Natural killer cell (primary cell): ENCODE results near the gene CKAP4. TPM values are rescaled to one million over a fixed set of nuclear protein-coding genes. Genes with fewer than 3 reads are reported as not detected.

Source experiments
- ATAC-seq, 3 donors: fragments of 150-1000 bp in 2 of 3; fragments of 200-7000 bp in 1 of 3; cut with Tn5 transposase; 1 replicate in 1 of 3; 2 replicates in 2 of 3; pipeline ENCODE4 v1.10.0; 2021; ENCODE audit warnings: mild to moderate bottlenecking in 2 of 3, moderate library complexity in 2 of 3
- DNase-seq, 2 donors: peaks; one replicate each; pipeline versions ENCODE4 v3.0.0 to v3.0.0-alpha.2; 2013 to 2021; ENCODE audit warnings: mixed read lengths in 1 of 2
- H3K27ac ChIP-seq: one replicate; pipeline ENCODE4 v1.5.1; 2013; ENCODE audit warnings: mild to moderate bottlenecking, low read length
- H3K27me3 ChIP-seq: one replicate; pipeline ENCODE4 v1.6.1; 2013; ENCODE audit warnings: low read length; ENCODE audit not compliant: control insufficient read depth, insufficient read depth
- H3K36me3 ChIP-seq: one replicate; pipeline ENCODE4 v1.6.1; 2013; ENCODE audit warnings: low read length; ENCODE audit not compliant: control insufficient read depth, insufficient read depth
- H3K4me1 ChIP-seq: one replicate; pipeline ENCODE4 v1.6.1; 2013; ENCODE audit warnings: low read length; ENCODE audit not compliant: control insufficient read depth, insufficient read depth
- H3K4me3 ChIP-seq: one replicate; pipeline ENCODE4 v1.5.1; 2013; ENCODE audit warnings: low read length
- H3K9me3 ChIP-seq: one replicate; pipeline ENCODE4 v1.6.1; 2013; ENCODE audit warnings: low read length; ENCODE audit not compliant: control insufficient read depth, insufficient read depth
- H3K27ac Mint-ChIP-seq, 2 donors: one replicate each; pipeline ENCODE4 v1.8.0; 2022; ENCODE audit warnings: mild to moderate bottlenecking in 2 of 2, mixed read lengths in 2 of 2, moderate library complexity in 1 of 2
- H3K27me3 Mint-ChIP-seq, 2 donors: one replicate each; pipeline ENCODE4 v1.8.0; 2022; ENCODE audit warnings: low read depth in 2 of 2, mixed read lengths in 2 of 2
- H3K36me3 Mint-ChIP-seq: one replicate; pipeline ENCODE4 v1.8.0; 2022; ENCODE audit warnings: mixed read lengths
- H3K4me1 Mint-ChIP-seq, 2 donors: one replicate each; pipeline ENCODE4 v1.8.0; 2022; ENCODE audit warnings: mixed read lengths in 2 of 2
- H3K4me3 Mint-ChIP-seq: one replicate; pipeline ENCODE4 v1.8.0; 2022; ENCODE audit warnings: mild to moderate bottlenecking, moderate library complexity, mixed read lengths
- H3K9me3 Mint-ChIP-seq, 2 donors: one replicate each; pipeline ENCODE4 v1.8.0; 2022; ENCODE audit warnings: mixed read lengths in 2 of 2
- WGBS: methylation state at CpG from one replicate; pipeline ENCODE4 v1.1.7; 2013; ENCODE audit warnings: missing lambda C conversion rate; ENCODE audit not compliant: insufficient coverage; 5-methylcytosine and 5-hydroxymethylcytosine counted together
- intact Hi-C: fragments of 100-400 bp; cut with micrococcal nuclease; formaldehyde crosslinking; loops from one replicate; pipeline ENCODE4 v1.14.2; 2022
- total RNA-seq, 4 donors: library from RNA; stranded (reverse); fragments of 120-200 nt in 1 of 4; gene quantifications; one replicate each; pipeline versions ENCODE4 v1.2.3 to v1.2.4, GENCODE V29; 2013 to 2022
- TF ChIP-seq, protein P1 (sequence below): fragments of 200-600 bp; IDR thresholded peaks from one replicate; pipeline ENCODE4 v1.8.0; 2022; ENCODE audit warnings: antibody characterized with exemption

Gene CKAP4
- total RNA-seq, 3 donors from 2014 or later (not counting 1 experiment from before 2014, with no cell fraction given) = 2.0 to 19.4 (median 2.0) TPM

DNA sequence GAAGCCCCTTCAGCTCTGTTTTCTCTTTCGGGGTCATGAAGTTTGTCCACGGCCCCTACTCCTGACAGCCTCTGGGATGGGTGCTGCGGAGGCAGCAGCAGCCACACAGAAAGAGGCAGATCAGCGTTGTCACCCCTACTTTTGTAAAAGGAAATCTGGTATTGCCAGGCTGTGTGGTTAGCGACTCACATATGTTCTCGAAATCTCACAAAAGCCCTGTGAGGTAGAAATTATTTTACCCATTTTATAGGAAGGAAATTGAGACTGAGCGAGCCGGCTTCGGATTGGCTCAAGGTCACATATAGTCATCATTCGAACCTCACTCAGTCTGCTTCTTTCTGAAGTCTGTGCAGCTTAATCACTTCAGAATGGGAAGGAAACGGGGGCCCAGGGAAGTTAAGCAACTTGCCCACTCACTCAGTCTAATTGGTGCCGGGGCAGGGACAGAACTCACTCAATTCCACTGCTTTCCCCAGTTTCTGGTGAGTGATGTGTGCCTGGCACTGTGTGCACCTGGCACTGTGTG, 1.1 kb upstream of the CKAP4 start:
- Mint-ChIP-seq H3K9me3 (no peaks in the 10 kb centered on the region), H3K4me3 (peak overlapping the region; percentile 77), H3K27ac (peak overlapping the region; percentile 7 to 11), H3K27me3 (peaks cover 5 to 6% of the 10 kb centered on the region in 2 donors), H3K36me3 (no peaks in the 10 kb centered on the region), H3K4me1 (peaks cover 0 to 9% of the 10 kb centered on the region in 2 donors)
- Histone ChIP-seq H3K36me3 (no peaks in the 10 kb centered on the region), H3K4me1 (peaks cover 29% of the 10 kb centered on the region), H3K27me3 (no peaks in the 10 kb centered on the region), H3K4me3 (peak overlapping the region; percentile 35), H3K27ac (peak overlapping the region; percentile 80), H3K9me3 (no peaks in the 10 kb centered on the region)
- ATAC-seq = peak; percentile 38 to 66 (median 49)
- 12% methylated on average over 11 of the region's 12 CpGs for WGBS
- TF ChIP-seq, protein P1, sequence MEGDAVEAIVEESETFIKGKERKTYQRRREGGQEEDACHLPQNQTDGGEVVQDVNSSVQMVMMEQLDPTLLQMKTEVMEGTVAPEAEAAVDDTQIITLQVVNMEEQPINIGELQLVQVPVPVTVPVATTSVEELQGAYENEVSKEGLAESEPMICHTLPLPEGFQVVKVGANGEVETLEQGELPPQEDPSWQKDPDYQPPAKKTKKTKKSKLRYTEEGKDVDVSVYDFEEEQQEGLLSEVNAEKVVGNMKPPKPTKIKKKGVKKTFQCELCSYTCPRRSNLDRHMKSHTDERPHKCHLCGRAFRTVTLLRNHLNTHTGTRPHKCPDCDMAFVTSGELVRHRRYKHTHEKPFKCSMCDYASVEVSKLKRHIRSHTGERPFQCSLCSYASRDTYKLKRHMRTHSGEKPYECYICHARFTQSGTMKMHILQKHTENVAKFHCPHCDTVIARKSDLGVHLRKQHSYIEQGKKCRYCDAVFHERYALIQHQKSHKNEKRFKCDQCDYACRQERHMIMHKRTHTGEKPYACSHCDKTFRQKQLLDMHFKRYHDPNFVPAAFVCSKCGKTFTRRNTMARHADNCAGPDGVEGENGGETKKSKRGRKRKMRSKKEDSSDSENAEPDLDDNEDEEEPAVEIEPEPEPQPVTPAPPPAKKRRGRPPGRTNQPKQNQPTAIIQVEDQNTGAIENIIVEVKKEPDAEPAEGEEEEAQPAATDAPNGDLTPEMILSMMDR = no peak
- peak in 1 of 2 donors; percentile 72 for DNase-seq
- intact Hi-C loops = loop anchor here (1.0 to 5.0 kb wide), 2 partner anchors 52 to 108 kb away; partner anchors contain the start of gene POLR3B

DNA sequence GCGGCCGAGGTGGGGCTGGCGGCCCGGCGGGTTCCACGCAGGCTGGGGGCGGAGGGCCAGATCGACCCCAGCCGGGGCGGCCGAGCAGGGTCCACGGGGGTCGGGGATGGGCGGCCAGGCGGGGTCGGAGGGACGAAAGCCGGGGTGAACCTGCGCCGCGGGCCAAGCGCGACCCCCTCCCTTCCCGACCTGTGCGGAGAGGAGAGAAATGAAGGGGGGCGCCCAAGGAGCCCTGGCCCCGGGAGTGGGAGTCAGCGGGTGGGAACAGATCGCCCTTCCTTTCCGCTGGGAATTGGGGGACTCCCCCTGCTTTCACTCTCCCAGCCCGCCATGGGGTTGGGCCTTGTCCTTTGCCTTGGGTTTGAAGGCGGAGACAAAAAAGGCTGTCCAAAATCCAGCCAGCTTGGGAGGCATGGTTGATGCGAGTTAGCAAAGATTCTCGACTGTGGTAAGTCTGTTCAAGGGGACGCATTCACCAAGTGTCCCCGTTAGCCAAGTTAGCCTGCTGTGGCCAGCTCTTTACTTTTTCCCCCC, 559 bp upstream of the CKAP4 start:
- H3K9me3 ChIP-seq = no peaks in the 10 kb centered on the region
- TF ChIP-seq, protein P1 = no peak
- H3K36me3 ChIP-seq = no peaks in the 10 kb centered on the region
- peak overlapping the region; percentile 35 for H3K4me3 ChIP-seq
- intact Hi-C loops = loop anchor here (1.0 to 5.0 kb wide), 2 partner anchors 53 to 109 kb away; partner anchors contain the start of gene POLR3B
- H3K27ac ChIP-seq = peak overlapping the region; percentile 80
- DNase-seq = peak; percentile 26 to 61
- Mint-ChIP-seq H3K9me3 (no peaks in the 10 kb centered on the region), H3K4me3 (peak overlapping the region; percentile 77), H3K27me3 (peaks cover 5 to 6% of the 10 kb centered on the region in 2 donors), H3K4me1 (peaks cover 0 to 9% of the 10 kb centered on the region in 2 donors), H3K36me3 (no peaks in the 10 kb centered on the region), H3K27ac (peak overlapping the region; percentile 7 to 11)
- WGBS = 1% methylated on average over 36 of the region's 36 CpGs
- peak; percentile 16 to 23 (median 16) for ATAC-seq
- peaks cover 29% of the 10 kb centered on the region for H3K4me1 ChIP-seq
- no peaks in the 10 kb centered on the region for H3K27me3 ChIP-seq

DNA sequence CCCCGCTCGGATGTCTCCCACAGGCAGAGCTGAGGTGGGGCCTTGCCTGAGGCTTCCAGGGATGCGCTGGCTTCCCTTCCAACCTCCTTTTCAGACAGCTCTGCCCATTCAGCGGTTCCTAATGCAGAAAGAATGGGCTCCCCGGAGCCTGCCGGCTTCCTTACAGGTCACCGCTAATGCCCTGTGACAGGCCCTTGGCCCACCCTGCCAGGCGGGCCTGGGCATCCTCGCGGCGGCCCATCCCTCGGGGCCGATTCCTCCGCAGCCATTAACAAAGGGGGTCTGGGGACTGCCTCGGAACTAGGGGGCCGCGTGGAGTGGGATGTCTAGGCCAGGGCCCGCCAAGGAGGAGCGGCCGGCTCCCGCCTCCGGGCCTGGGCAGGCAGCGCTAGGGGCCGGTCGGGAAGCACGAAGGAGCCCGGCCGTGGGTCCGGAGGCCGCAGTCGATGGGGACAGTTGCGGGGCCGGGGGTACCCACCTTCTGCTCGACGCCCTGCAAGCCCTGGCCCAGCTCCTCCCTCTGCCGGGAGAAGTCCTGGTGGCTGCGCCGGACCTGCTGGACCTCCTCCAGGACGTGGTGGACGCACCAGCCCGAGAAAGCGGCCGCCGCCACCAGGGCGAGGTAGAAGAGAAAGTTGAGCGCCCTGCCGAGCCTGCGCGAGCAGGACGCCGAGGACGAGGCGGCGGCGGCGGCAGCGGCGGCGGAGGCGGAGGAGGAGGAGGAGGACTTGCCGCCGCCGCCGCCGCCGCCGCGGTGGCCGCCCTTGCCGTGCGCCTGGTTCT, 738 bp downstream of the CKAP4 start:
- H3K9me3 ChIP-seq = no peaks in the 10 kb centered on the region
- peak; percentile 53 to 76 for DNase-seq
- Mint-ChIP-seq H3K4me1 (peaks cover 0 to 9% of the 10 kb centered on the region in 2 donors), H3K27ac (peak overlapping the region; percentile 8 to 75), H3K4me3 (peak overlapping the region; percentile 76), H3K36me3 (no peaks in the 10 kb centered on the region), H3K9me3 (no peaks in the 10 kb centered on the region), H3K27me3 (peaks cover 5 to 6% of the 10 kb centered on the region in 2 donors)
- no peaks in the 10 kb centered on the region for H3K27me3 ChIP-seq
- peak; percentile 59 to 65 (median 64) for ATAC-seq
- peaks cover 29% of the 10 kb centered on the region for H3K4me1 ChIP-seq
- peak overlapping the region; percentile 53 for H3K4me3 ChIP-seq
- no peaks in the 10 kb centered on the region for H3K36me3 ChIP-seq
- TF ChIP-seq, protein P1 = no peak
- 6% methylated on average over 71 of the region's 71 CpGs for WGBS
- H3K27ac ChIP-seq = peak overlapping the region; percentile 41
- intact Hi-C loops = loop anchor here (5.0 kb wide), 1 partner anchor 110 kb away; the partner anchor contains the start of gene POLR3B
